H9 (cell line): Measurements from ENCODE around the gene ZER1. TPM values are rescaled to one million over a fixed set of nuclear protein-coding genes. Genes with fewer than 3 reads are reported as not detected.

ENCODE experiments used
- DNase-seq: peaks from one replicate; pipeline ENCODE4 v3.0.0-alpha.2; 2017
- H2AFZ ChIP-seq: one replicate; pipeline ENCODE4 v1.6.1; 2013; ENCODE audit warnings: mild to moderate bottlenecking, low read length, control low read depth, moderate library complexity
- H2AK5ac ChIP-seq: 2 replicates; pipeline ENCODE4 v1.6.1; 2013; ENCODE audit warnings: low read length, control low read depth, mixed read lengths; ENCODE audit not compliant: insufficient read length
- H2BK120ac ChIP-seq: one replicate; pipeline ENCODE4 v1.6.1; 2013; ENCODE audit warnings: low read depth, mild to moderate bottlenecking, low read length, control low read depth, inconsistent platforms; ENCODE audit not compliant: poor library complexity, severe bottlenecking
- H2BK12ac ChIP-seq: 2 replicates; pipeline ENCODE4 v1.6.1; 2013; ENCODE audit warnings: low read length, control low read depth, mixed read lengths, low read depth; ENCODE audit not compliant: insufficient read length
- H2BK15ac ChIP-seq: 2 replicates; pipeline ENCODE4 v1.6.1; 2013; ENCODE audit warnings: low read depth, low read length, control low read depth
- H2BK20ac ChIP-seq: one replicate; pipeline ENCODE4 v1.6.1; 2013; ENCODE audit warnings: low read depth, mild to moderate bottlenecking, low read length, control low read depth, inconsistent platforms; ENCODE audit not compliant: poor library complexity, severe bottlenecking
- H2BK5ac ChIP-seq: 2 replicates; pipeline ENCODE4 v1.6.1; 2013; ENCODE audit warnings: low read length, control low read depth, mixed read lengths; ENCODE audit not compliant: insufficient read length
- H3K14ac ChIP-seq: 2 replicates; pipeline ENCODE4 v1.6.1; 2013; ENCODE audit warnings: low read length, control low read depth; ENCODE audit not compliant: insufficient read depth
- H3K18ac ChIP-seq: 2 replicates; pipeline ENCODE4 v1.6.1; 2013; ENCODE audit warnings: low read depth, mild to moderate bottlenecking, mixed read lengths, low read length, control low read depth; ENCODE audit not compliant: insufficient read length
- H3K23ac ChIP-seq: 2 replicates; pipeline ENCODE4 v1.6.1; 2013; ENCODE audit warnings: low read length, control low read depth, mixed read lengths, low read depth; ENCODE audit not compliant: insufficient read length
- H3K23me2 ChIP-seq: 2 replicates; pipeline ENCODE4 v1.6.1; 2013; ENCODE audit warnings: low read depth, mild to moderate bottlenecking, mixed read lengths, low read length, control low read depth; ENCODE audit not compliant: insufficient read length, poor library complexity, severe bottlenecking
- H3K27ac ChIP-seq: 2 replicates; pipeline ENCODE4 v1.5.1; 2013; ENCODE audit warnings: low read length, control low read depth, mixed read lengths, low read depth; ENCODE audit not compliant: insufficient read length
- H3K27me3 ChIP-seq: 2 replicates; pipeline ENCODE4 v1.6.1; 2013; ENCODE audit warnings: low read length, control low read depth, inconsistent platforms; ENCODE audit not compliant: insufficient read depth
- H3K4ac ChIP-seq: 2 replicates; pipeline ENCODE4 v1.6.1; 2013; ENCODE audit warnings: low read depth, mild to moderate bottlenecking, control low read depth, inconsistent platforms, low read length, moderate library complexity
- H3K4me1 ChIP-seq: 2 replicates; pipeline ENCODE4 v1.6.1; 2013; ENCODE audit warnings: low read length, control low read depth, inconsistent platforms; ENCODE audit not compliant: insufficient read depth
- H3K4me2 ChIP-seq: 2 replicates; pipeline ENCODE4 v1.6.1; 2013; ENCODE audit warnings: low read length, control low read depth, mixed read lengths; ENCODE audit not compliant: insufficient read length, insufficient read depth
- H3K56ac ChIP-seq: 2 replicates; pipeline ENCODE4 v1.6.1; 2013; ENCODE audit warnings: low read depth, mild to moderate bottlenecking, mixed read lengths, low read length, control low read depth; ENCODE audit not compliant: insufficient read length
- H3K79me1 ChIP-seq: 2 replicates; pipeline ENCODE4 v1.6.1; 2013; ENCODE audit warnings: low read depth, mild to moderate bottlenecking, moderate library complexity, low read length, control low read depth, inconsistent platforms; ENCODE audit not compliant: insufficient read depth, poor library complexity, severe bottlenecking
- H3K79me2 ChIP-seq: 2 replicates; pipeline ENCODE4 v1.6.1; 2013; ENCODE audit warnings: low read length, control low read depth, inconsistent platforms; ENCODE audit not compliant: insufficient read depth
- H3K9ac ChIP-seq: 2 replicates; pipeline ENCODE4 v1.6.1; 2013; ENCODE audit warnings: low read length, control low read depth, mixed read lengths; ENCODE audit not compliant: insufficient read length; ENCODE audit errors: extremely low read depth
- H3K9me3 ChIP-seq: one replicate; pipeline ENCODE4 v1.6.1; 2013; ENCODE audit warnings: low read depth, low read length, inconsistent platforms; ENCODE audit not compliant: control insufficient read depth
- H3T11ph ChIP-seq: one replicate; pipeline ENCODE4 v1.6.1; 2013; ENCODE audit warnings: mild to moderate bottlenecking, low read length, control low read depth, inconsistent platforms
- H4K20me1 ChIP-seq: one replicate; pipeline ENCODE4 v1.6.1; 2013; ENCODE audit not compliant: control insufficient read depth, insufficient read length, insufficient read depth
- H4K5ac ChIP-seq: 2 replicates; pipeline ENCODE4 v1.6.1; 2013; ENCODE audit warnings: low read depth, mild to moderate bottlenecking, mixed read lengths, low read length, control low read depth; ENCODE audit not compliant: insufficient read length
- H4K8ac ChIP-seq: replicated peaks from 2 replicates; pipeline ENCODE4 v1.6.1; 2013; ENCODE audit warnings: low read length, control low read depth, mixed read lengths, low read depth; ENCODE audit not compliant: insufficient read length
- H4K91ac ChIP-seq: 2 replicates; pipeline ENCODE4 v1.6.1; 2013; ENCODE audit warnings: low read depth, mild to moderate bottlenecking, moderate library complexity, mixed read lengths, low read length, control low read depth; ENCODE audit not compliant: insufficient read length
- H3K27ac Mint-ChIP-seq, 3 experiments: 2 replicates in 2 of 3; 3 replicates in 1 of 3; pipeline ENCODE4 v1.8.0; 2020 to 2021; ENCODE audit warnings: mixed read lengths in 3 of 3, mild to moderate bottlenecking in 1 of 3, moderate library complexity in 1 of 3
- H3K27me3 Mint-ChIP-seq: 2 replicates; pipeline ENCODE4 v1.8.0; 2021; ENCODE audit warnings: low read depth, mild to moderate bottlenecking, moderate library complexity, mixed read lengths
- H3K36me3 Mint-ChIP-seq, 3 experiments: 2 replicates in 2 of 3; 3 replicates in 1 of 3; pipeline ENCODE4 v1.8.0; 2020 to 2021; ENCODE audit warnings: low read depth in 3 of 3, mixed read lengths in 3 of 3; ENCODE audit not compliant: insufficient read depth in 1 of 3
- H3K4me1 Mint-ChIP-seq, 2 experiments: 2 replicates each; pipeline ENCODE4 v1.8.0; 2020; ENCODE audit warnings: mixed read lengths in 2 of 2
- H3K4me3 Mint-ChIP-seq, 2 experiments: 2 replicates in 1 of 2; 3 replicates in 1 of 2; pipeline ENCODE4 v1.8.0; 2020 to 2021; ENCODE audit warnings: mild to moderate bottlenecking in 2 of 2, mixed read lengths in 2 of 2, moderate library complexity in 1 of 2
- H3K9me3 Mint-ChIP-seq, 2 experiments: 2 replicates in 1 of 2; 3 replicates in 1 of 2; pipeline ENCODE4 v1.8.0; 2020; ENCODE audit warnings: mild to moderate bottlenecking in 2 of 2, mixed read lengths in 2 of 2, moderate library complexity in 1 of 2
- WGBS: extraction: QIAGEN DNeasy Blood & Tissue Kit; methylation state at CpG from one replicate; pipeline ENCODE4 v1.1.7; 2013; ENCODE audit warnings: missing lambda C conversion rate, low lambda C conversion rate, mixed read lengths; ENCODE audit not compliant: insufficient read length; ENCODE audit errors: extremely low coverage; 5-methylcytosine and 5-hydroxymethylcytosine counted together
- total RNA-seq: library from RNA; stranded (reverse); gene quantifications from 2 replicates; pipeline ENCODE4 v1.2.1, GENCODE V29; 2021
- TF ChIP-seq, protein P1 (sequence below): fragments of 200-600 bp; sonication (generic); conservative IDR thresholded peaks from 3 replicates; pipeline ENCODE4 v1.8.0; 2021; ENCODE audit warnings: antibody characterized with exemption, mild to moderate bottlenecking

Gene ZER1
- total RNA-seq, 1 experiment from 2014 or later = 24.2 TPM

DNA sequence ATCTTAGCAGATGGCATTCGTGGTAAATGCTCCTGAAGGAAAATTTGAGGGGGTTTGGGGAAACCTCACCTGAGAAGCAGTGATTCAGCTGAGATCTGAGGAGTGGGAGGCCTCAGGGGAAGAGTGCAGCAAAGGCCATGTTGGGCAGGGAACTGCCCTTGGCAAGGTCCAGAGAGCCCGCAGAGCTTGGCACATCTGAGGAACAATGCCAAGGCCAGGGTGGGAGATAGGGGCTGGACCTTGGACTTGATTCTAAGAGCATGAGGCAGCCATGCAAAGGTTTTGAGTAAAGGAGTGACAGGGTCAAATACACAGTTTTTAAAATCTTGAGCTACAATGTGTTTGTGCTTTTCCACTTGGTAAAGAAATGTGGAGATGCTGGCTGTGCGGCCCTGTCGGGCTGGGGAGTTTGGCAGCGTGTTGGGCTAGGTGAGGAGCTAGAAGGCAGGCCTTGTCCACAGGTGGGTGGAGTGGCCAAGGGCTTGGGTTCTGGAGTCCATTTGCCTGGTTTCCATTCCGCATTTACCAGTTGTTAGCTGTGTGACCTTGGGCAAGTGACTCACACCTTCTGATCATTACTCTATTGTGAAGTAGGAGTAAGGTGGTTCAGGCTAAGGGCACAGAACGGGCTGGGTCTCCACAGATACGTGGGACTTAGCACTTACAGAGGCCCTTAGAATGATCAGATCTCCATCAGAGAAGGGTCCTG lies 21.4 kb upstream of the ZER1 start:
- Histone ChIP-seq H3K9ac (no peak overlapping the region), H3K23me2 (no peaks in the 10 kb centered on the region), H3K79me2 (no peaks in the 10 kb centered on the region), H3K9me3 (no peaks in the 10 kb centered on the region), H3K23ac (no peak overlapping the region), H3K18ac (no peak overlapping the region), H3K4ac (no peak overlapping the region), H2BK5ac (no peak overlapping the region), H2BK20ac (no peak overlapping the region), H3T11ph (no peak overlapping the region), H4K20me1 (no peaks in the 10 kb centered on the region), H3K14ac (no peak overlapping the region), H2AK5ac (no peak overlapping the region), H4K91ac (no peak overlapping the region), H3K79me1 (peaks cover 4% of the 10 kb centered on the region), H2AFZ (no peak overlapping the region), H3K4me1 (no peaks in the 10 kb centered on the region), H4K8ac (no peak overlapping the region), H2BK12ac (no peak overlapping the region), H4K5ac (no peak overlapping the region), H3K4me2 (no peak overlapping the region), H2BK120ac (no peak overlapping the region), H3K27me3 (no peaks in the 10 kb centered on the region), H2BK15ac (no peak overlapping the region), H3K56ac (no peak overlapping the region), H3K27ac (no peak overlapping the region)
- Mint-ChIP-seq H3K9me3 (no peaks in the 10 kb centered on the region), H3K4me1 (0 out of 4 replicates have a peak, but pooled peaks cover under 1% of the 10 kb centered on the region in 2 experiments), H3K4me3 (no peak overlapping the region), H3K27me3 (no peaks in the 10 kb centered on the region; the same call in 1 of the 2 replicates), H3K36me3 (peaks cover 5 to 43% (median 34%) of the 10 kb centered on the region in 3 experiments; a peak in 6 of 7 replicates), H3K27ac (no peak overlapping the region)
- TF ChIP-seq, protein P1, sequence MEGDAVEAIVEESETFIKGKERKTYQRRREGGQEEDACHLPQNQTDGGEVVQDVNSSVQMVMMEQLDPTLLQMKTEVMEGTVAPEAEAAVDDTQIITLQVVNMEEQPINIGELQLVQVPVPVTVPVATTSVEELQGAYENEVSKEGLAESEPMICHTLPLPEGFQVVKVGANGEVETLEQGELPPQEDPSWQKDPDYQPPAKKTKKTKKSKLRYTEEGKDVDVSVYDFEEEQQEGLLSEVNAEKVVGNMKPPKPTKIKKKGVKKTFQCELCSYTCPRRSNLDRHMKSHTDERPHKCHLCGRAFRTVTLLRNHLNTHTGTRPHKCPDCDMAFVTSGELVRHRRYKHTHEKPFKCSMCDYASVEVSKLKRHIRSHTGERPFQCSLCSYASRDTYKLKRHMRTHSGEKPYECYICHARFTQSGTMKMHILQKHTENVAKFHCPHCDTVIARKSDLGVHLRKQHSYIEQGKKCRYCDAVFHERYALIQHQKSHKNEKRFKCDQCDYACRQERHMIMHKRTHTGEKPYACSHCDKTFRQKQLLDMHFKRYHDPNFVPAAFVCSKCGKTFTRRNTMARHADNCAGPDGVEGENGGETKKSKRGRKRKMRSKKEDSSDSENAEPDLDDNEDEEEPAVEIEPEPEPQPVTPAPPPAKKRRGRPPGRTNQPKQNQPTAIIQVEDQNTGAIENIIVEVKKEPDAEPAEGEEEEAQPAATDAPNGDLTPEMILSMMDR = no peak
- no peak for DNase-seq
- WGBS = no CpG with 5 or more reads among the region's 8 CpGs
